Measurements from ENCODE around the gene RPS29. TPM values are rescaled to one million over a fixed set of nuclear protein-coding genes. Genes with fewer than 3 reads are reported as not detected.

RPS29 gene
- total RNA-seq, 4 donors from 2014 or later, result 1,474 to 8,142 (median 3,050) TPM

GRCh38 chr14:49582113-49582977 lies 3.8 kb downstream of the RPS29 start:
- no peak for DNase-seq
- Histone ChIP-seq H3K36me3 (peaks cover 0 to 29% (median 0%) of the 10 kb centered on the region in 3 donors), H3K27me3 (no peaks in the 10 kb centered on the region), H3K27ac (no peak overlapping the region), H3K9me3 (no peaks in the 10 kb centered on the region), H3K4me3 (no peak overlapping the region), H3K4me1 (peaks cover 7 to 14% (median 11%) of the 10 kb centered on the region in 4 donors)
- TF ChIP-seq CTCF (IDR thresholded peaks at IDR 0.05) (no peak), POLR2A (IDR thresholded peaks at IDR 0.05) (no peak)

GRCh38 chr14:49581209-49582112 lies 4.7 kb downstream of the RPS29 start:
- no peak for TF ChIP-seq POLR2A (IDR thresholded peaks at IDR 0.05)
- no peak for TF ChIP-seq CTCF (IDR thresholded peaks at IDR 0.05)

GRCh38 chr14:49579841-49580240 lies 6.3 kb downstream of the RPS29 start:
- H3K27me3 ChIP-seq, result no peaks in the 10 kb centered on the region
- no peak overlapping the region for H3K4me3 ChIP-seq
- peaks cover 7 to 13% (median 11%) of the 10 kb centered on the region in 4 donors for H3K4me1 ChIP-seq
- TF ChIP-seq POLR2A (IDR thresholded peaks at IDR 0.05), result no peak
- TF ChIP-seq CTCF (IDR thresholded peaks at IDR 0.05), result no peak
- no peaks in the 10 kb centered on the region for H3K9me3 ChIP-seq
- no peak for DNase-seq
- H3K36me3 ChIP-seq, result peaks cover 0 to 41% (median 0%) of the 10 kb centered on the region in 3 donors
- H3K27ac ChIP-seq, result no peak overlapping the region

More at GRCh38 chr14:49581209-49582112, 4.7 kb downstream of the RPS29 start:
- Histone ChIP-seq H3K9me3 (no peaks in the 10 kb centered on the region), H3K4me1 (peaks cover 7 to 14% (median 11%) of the 10 kb centered on the region in 4 donors), H3K27me3 (no peaks in the 10 kb centered on the region), H3K27ac (no peak overlapping the region), H3K4me3 (no peak overlapping the region), H3K36me3 (peaks cover 0 to 38% (median 0%) of the 10 kb centered on the region in 3 donors)
- no peak for DNase-seq

- H3K27me3 ChIP-seq, result no peaks in the 10 kb centered on the region
- H3K36me3 ChIP-seq, result peaks cover 0 to 30% (median 0%) of the 10 kb centered on the region in 3 donors
- no peak overlapping the region for H3K27ac ChIP-seq
- no peak for DNase-seq
- no peaks in the 10 kb centered on the region for H3K9me3 ChIP-seq
- H3K4me3 ChIP-seq, result no peak overlapping the region
- H3K4me1 ChIP-seq, result no peaks in the 10 kb centered on the region
- no peak for TF ChIP-seq CTCF (IDR thresholded peaks at IDR 0.05)
- TF ChIP-seq POLR2A (IDR thresholded peaks at IDR 0.05), result no peak
Measured at GRCh38 chr14:49578141-49578540, 8.0 kb downstream of the RPS29 start.

- no peak overlapping the region for H3K4me3 ChIP-seq
Measured at GRCh38 chr14:49574038-49574437, 12.1 kb downstream of the RPS29 start.

More at GRCh38 chr14:49574038-49574437, 12.1 kb downstream of the RPS29 start:
- H3K36me3 ChIP-seq, result peaks cover 0 to 15% (median 0%) of the 10 kb centered on the region in 3 donors
- TF ChIP-seq CTCF (IDR thresholded peaks at IDR 0.05) (no peak), POLR2A (IDR thresholded peaks at IDR 0.05) (no peak)
- no peaks in the 10 kb centered on the region for H3K9me3 ChIP-seq
- no peaks in the 10 kb centered on the region for H3K27me3 ChIP-seq
- H3K4me1 ChIP-seq, result no peaks in the 10 kb centered on the region
- no peak overlapping the region for H3K27ac ChIP-seq
- no peak for DNase-seq
